Body of pancreas (tissue), 4 donors: ENCODE measurements around the gene LHX3.

Experiments used
- CTCF ChIP-seq, 7 experiments: fragments of 450-650 bp in 4 of 7; fragments of 200-600 bp in 3 of 7; sonication (generic) in 3 of 7; IDR thresholded peaks; one replicate each; pipeline ENCODE4 v1.5.1; 2016 to 2019; ENCODE audit warnings: antibody characterized with exemption in 7 of 7
- POLR2A ChIP-seq, 3 donors: fragments of 450-650 bp; IDR thresholded peaks; one replicate each; pipeline ENCODE4 v1.6.1; 2016; ENCODE audit warnings: antibody characterized with exemption in 3 of 3, mild to moderate bottlenecking in 2 of 3

- TF ChIP-seq CTCF (IDR thresholded peaks at IDR 0.05): no peak
- TF ChIP-seq POLR2A (IDR thresholded peaks at IDR 0.05): no peak
These were observed 11.8 kb upstream of the LHX3 start for GRCh38 chr9:136216541-136217244.
